Esophagus squamous epithelium (tissue), 5 donors: ENCODE results near the gene CDK18. TPM values are rescaled to one million over a fixed set of nuclear protein-coding genes. Genes with fewer than 3 reads are reported as not detected.

Source experiments
- DNase-seq: peaks from one replicate; lab custom pipeline; 2025; lab: John Stamatoyannopoulos, UW
- H3K27ac ChIP-seq, 4 donors: fragments of 200-600 bp; sonication (generic); one replicate each; pipeline ENCODE4 v1.5.1; 2016 to 2019; ENCODE audit warnings: mild to moderate bottlenecking in 1 of 4
- H3K27me3 ChIP-seq, 4 donors: fragments of 200-600 bp; sonication (generic); 1 replicate in 3 of 4; 2 replicates in 1 of 4; pipeline versions ENCODE4 v1.5.1 to v1.6.0; 2017 to 2021; ENCODE audit warnings: antibody characterized with exemption in 1 of 4
- H3K36me3 ChIP-seq, 3 donors: fragments of 200-600 bp; sonication (generic); one replicate each; pipeline ENCODE4 v1.5.1; 2016 to 2019
- H3K4me1 ChIP-seq, 3 donors: fragments of 200-600 bp; sonication (generic); one replicate each; pipeline ENCODE4 v1.5.1; 2017 to 2019
- H3K4me3 ChIP-seq, 4 donors: fragments of 200-600 bp; sonication (generic); 1 replicate in 3 of 4; 2 replicates in 1 of 4; pipeline ENCODE4 v1.5.1; 2016 to 2019; ENCODE audit warnings: mild to moderate bottlenecking in 2 of 4, moderate library complexity in 1 of 4
- H3K9me3 ChIP-seq, 3 donors: fragments of 200-600 bp; sonication (generic); one replicate each; pipeline ENCODE4 v1.5.1; 2016 to 2019
- CTCF ChIP-seq, 6 experiments: fragments of 450-650 bp in 4 of 6; fragments of 200-600 bp in 2 of 6; sonication (generic) in 2 of 6; IDR thresholded peaks; one replicate each; pipeline ENCODE4 v1.5.1; 2016 to 2019; ENCODE audit warnings: antibody characterized with exemption in 6 of 6, mild to moderate bottlenecking in 4 of 6, moderate library complexity in 4 of 6
- POLR2A ChIP-seq, 4 donors: fragments of 450-650 bp; IDR thresholded peaks; one replicate each; pipeline ENCODE4 v1.6.1; 2017; ENCODE audit warnings: antibody characterized with exemption in 4 of 4, mild to moderate bottlenecking in 4 of 4, moderate library complexity in 3 of 4
- WGBS, 2 donors: methylation state at CpG; one replicate each; pipeline ENCODE4 v1.1.5; 2018; 5-methylcytosine and 5-hydroxymethylcytosine counted together
- intact Hi-C: fragments of 100-400 bp; cut with DNase I; formaldehyde crosslinking; loops from one replicate; pipeline ENCODE4 v1.15.0; 2022
- total RNA-seq, 4 donors: library from RNA; depleted of rRNA; stranded (reverse); fragments of >200 nt; gene quantifications; one replicate each; pipeline ENCODE4 v1.1.0, GENCODE V29; 2016
- donor health status: DM: yes; HTN: yes; CAD: no.

Gene CDK18
- total RNA-seq, 4 donors from 2014 or later = 2.5 to 10.7 (median 6.3) TPM

- WGBS, 2 donors = no CpG with 5 or more reads among the region's 5 CpGs
- intact Hi-C loops = no loop called here
Measured at GRCh38 chr1:205545991-205546390, 41.5 kb downstream of the CDK18 start.

DNA sequence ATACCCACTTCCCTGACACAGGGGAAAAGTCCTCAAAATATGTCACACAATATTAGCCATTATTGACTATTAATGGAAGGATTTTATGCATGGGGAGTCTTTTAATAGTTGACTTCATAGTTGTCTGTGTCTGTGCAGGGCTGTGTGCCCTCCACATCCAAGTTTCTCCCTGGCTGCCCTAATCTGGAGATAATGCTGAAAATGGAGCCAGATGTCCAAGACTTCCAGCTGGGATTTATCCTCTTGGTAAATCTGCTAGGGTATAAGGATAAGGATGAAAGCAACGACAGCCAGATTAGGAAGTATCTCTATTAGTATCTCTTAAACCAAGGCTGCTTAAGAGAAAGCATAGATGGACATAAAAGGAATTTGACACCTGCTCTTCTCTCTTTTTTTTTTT lies 42.1 kb downstream of the CDK18 start:
- intact Hi-C loops = no loop called here
- DNase-seq = no peak
- no peaks in the 10 kb centered on the region for H3K36me3 ChIP-seq
- TF ChIP-seq POLR2A (IDR thresholded peaks at IDR 0.05) (no peak), CTCF (IDR thresholded peaks at IDR 0.05) (no peak)
- no peak overlapping the region for H3K27ac ChIP-seq
- no peaks in the 10 kb centered on the region for H3K9me3 ChIP-seq
- 74 to 100% methylated on average over 1 of the region's 1 CpG for WGBS, 2 donors
- peaks cover 19 to 38% (median 27%) of the 10 kb centered on the region in 3 donors for H3K4me1 ChIP-seq
- H3K4me3 ChIP-seq = no peak overlapping the region
- H3K27me3 ChIP-seq = peaks cover 0 to 38% (median 0%) of the 10 kb centered on the region in 4 donors

More at GRCh38 chr1:205545991-205546390, 41.5 kb downstream of the CDK18 start:
- DNase-seq = no peak
- H3K36me3 ChIP-seq = no peaks in the 10 kb centered on the region
- TF ChIP-seq CTCF (IDR thresholded peaks at IDR 0.05) (no peak), POLR2A (IDR thresholded peaks at IDR 0.05) (no peak)
- peaks cover 19 to 38% (median 27%) of the 10 kb centered on the region in 3 donors for H3K4me1 ChIP-seq
- H3K27me3 ChIP-seq = peaks cover 0 to 38% (median 0%) of the 10 kb centered on the region in 4 donors
- H3K4me3 ChIP-seq = no peak overlapping the region
- no peaks in the 10 kb centered on the region for H3K9me3 ChIP-seq
- no peak overlapping the region for H3K27ac ChIP-seq

DNA sequence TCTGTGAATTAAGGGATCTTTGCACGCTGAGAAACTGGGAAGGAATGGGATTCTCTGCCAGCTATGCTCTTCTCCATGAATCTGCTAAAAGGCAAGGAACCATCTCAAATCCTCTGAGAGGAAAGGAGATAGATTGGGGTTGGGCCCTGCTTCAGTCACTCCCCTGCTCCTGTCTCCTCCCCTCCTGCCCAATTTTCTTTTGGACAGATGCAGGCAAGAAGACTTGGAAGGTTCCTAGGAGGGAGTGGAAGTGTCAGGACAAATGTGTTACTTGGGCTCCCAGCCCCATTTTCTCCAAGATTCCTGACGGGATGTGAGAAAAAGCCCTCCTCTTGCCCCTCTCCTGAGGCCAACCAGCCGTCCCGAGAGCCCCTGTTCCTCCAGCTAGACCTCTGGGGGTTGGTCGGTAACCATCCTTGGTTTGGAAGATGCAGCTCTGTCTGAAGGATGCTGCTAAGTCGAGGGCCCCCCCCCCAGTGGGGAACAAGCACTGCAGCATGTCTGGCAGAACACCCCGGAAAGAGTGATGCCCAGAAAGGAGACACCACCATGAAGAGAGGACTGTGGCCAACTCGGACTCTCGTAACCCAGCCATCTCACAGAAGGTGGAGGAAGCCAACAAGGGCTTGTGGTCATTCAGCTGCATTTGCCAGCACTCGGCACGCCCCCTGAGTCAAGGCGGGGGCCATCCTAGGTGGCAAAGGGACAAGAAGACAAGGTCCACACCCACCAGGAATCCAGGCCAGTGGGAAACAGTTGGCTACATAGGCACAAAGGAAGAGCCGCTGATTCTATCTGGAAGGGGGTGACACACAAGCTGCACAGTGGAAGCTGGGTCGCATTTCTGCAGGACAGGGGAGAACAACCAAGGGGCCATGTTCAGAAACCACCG lies 43.7 kb downstream of the CDK18 start:
- intact Hi-C loops = no loop called here
- peaks cover 0 to 38% (median 0%) of the 10 kb centered on the region in 4 donors for H3K27me3 ChIP-seq
- no peak for TF ChIP-seq POLR2A (IDR thresholded peaks at IDR 0.05)
- no peak for TF ChIP-seq CTCF (IDR thresholded peaks at IDR 0.05)
- no peak overlapping the region for H3K4me3 ChIP-seq
- no peaks in the 10 kb centered on the region for H3K36me3 ChIP-seq
- peaks cover 13 to 22% (median 15%) of the 10 kb centered on the region in 3 donors for H3K4me1 ChIP-seq
- no peak overlapping the region for H3K27ac ChIP-seq
- H3K9me3 ChIP-seq = no peaks in the 10 kb centered on the region
- 69 to 80% methylated on average over 9 to 11 of the region's 15 CpGs for WGBS, 2 donors
- no peak for DNase-seq

DNA sequence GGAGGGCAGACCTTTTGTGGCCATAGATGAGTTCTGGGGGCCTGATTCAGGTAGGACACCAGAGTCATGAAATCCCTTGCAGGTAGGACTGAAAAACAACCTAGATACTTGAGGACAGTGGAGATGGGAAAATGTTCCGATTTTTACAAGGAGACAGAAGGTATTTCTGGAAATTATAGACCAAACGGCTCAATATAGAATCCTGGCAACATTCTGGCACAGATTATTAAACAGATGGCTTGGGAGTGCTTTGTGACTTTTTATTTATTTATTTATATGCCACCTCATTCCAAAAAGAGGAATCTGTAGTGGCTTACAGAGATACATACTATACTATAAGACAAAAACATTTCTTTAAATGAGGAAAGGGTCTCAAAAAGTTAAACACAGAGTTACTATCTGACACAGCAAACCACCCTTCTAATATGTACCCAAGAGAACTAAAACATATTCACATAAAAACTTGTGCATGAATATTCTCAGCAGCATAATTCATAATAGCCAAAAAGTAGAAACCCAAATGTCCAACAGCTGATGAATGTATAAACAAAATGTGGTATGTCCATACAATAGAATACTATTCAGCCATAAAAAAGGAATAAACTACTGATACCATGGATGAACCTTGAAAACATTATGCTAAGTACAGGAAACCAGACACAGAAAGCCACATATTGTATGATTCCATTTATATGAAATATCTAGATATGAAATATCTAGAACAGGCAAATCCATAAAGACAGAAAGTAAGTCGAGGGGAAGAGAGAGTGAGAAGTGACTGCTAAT lies 49.8 kb downstream of the CDK18 start:
- 68 to 69% methylated on average over 3 of the region's 3 CpGs for WGBS, 2 donors
- peaks cover 0 to 8% (median 0%) of the 10 kb centered on the region in 3 donors for H3K9me3 ChIP-seq
- H3K27ac ChIP-seq = no peak overlapping the region
- peaks cover 0 to 7% (median 0%) of the 10 kb centered on the region in 3 donors for H3K4me1 ChIP-seq
- intact Hi-C loops = no loop called here
- no peak overlapping the region for H3K4me3 ChIP-seq
- no peak for DNase-seq
- no peak for TF ChIP-seq POLR2A (IDR thresholded peaks at IDR 0.05)
- no peak for TF ChIP-seq CTCF (IDR thresholded peaks at IDR 0.05)
- peaks cover 0 to 34% (median 0%) of the 10 kb centered on the region in 4 donors for H3K27me3 ChIP-seq
- no peaks in the 10 kb centered on the region for H3K36me3 ChIP-seq
